ENCODE data around the gene TXNDC16. TPM values are rescaled to one million over a fixed set of nuclear protein-coding genes. Genes with fewer than 3 reads are reported as not detected.

Gene TXNDC16
- total and polyA plus RNA-seq, 9 of the 15 experiments (the other 6 are each of a cell fraction or from before 2014, with no cell fraction given): 1.8 to 6.2 (median 4.9) TPM

DNA sequence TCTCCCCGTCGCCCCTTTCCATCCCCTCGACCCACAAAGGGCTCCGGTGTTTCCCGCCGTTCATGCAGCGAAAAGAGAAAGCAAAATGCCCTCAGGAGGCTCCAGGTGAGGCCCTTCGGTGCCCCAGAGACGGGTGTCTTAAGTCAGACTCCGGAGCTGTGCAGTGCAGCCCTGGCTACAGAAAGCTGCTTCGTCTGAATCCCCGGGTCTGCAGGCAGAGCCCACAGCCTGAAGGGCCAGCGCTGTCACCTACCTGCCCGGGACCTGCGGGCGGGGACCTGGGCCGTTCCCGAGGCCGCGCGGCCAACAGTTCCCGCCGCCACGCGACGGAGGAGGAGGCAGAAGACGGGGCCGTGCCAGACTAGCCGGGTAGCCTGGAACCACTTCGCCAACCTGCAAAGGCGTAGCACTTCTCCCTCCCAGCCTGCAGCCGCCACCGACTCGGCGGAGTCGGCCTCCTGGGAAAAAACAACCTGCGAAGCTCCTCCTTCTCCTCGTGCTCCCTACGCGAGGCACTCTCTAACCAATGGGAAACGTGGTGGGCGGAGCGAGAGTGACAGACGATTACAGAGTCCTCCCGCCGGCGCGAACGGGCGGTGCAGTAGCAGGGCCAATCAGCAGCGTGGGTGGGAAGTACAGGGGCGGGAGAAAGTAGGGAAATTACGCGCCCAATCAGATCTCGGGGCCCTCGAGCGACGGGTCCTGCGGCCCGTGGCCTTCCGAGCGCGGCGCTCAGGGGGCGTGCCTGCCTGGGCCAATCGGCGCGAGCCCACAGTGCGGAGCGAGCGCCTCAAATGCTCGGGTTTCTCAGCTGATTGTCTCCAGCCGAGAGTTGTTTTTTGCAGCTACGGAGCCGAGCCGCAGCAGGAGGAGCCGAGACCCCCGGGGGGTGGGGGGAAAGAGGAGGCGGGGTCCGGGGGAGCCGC, at the start of gene TXNDC16, which contains the start of gene GPR137C (continued):
- no peak for TF ChIP-seq TFE3 (CRISPR knock-in tag; IDR thresholded peaks at IDR 0.05)
- TF ChIP-seq, protein P1, sequence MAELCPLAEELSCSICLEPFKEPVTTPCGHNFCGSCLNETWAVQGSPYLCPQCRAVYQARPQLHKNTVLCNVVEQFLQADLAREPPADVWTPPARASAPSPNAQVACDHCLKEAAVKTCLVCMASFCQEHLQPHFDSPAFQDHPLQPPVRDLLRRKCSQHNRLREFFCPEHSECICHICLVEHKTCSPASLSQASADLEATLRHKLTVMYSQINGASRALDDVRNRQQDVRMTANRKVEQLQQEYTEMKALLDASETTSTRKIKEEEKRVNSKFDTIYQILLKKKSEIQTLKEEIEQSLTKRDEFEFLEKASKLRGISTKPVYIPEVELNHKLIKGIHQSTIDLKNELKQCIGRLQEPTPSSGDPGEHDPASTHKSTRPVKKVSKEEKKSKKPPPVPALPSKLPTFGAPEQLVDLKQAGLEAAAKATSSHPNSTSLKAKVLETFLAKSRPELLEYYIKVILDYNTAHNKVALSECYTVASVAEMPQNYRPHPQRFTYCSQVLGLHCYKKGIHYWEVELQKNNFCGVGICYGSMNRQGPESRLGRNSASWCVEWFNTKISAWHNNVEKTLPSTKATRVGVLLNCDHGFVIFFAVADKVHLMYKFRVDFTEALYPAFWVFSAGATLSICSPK (IDR thresholded peaks at IDR 0.05; ENCODE audit: borderline replicate concordance): no peak
- TF ChIP-seq ASH1L (IDR thresholded peaks at IDR 0.05; ENCODE audit: borderline replicate concordance, low read depth, partially characterized antibody): peak; percentile 88
- TF ChIP-seq NFATC3 (IDR thresholded peaks at IDR 0.05): no peak
- TF ChIP-seq, protein P2, sequence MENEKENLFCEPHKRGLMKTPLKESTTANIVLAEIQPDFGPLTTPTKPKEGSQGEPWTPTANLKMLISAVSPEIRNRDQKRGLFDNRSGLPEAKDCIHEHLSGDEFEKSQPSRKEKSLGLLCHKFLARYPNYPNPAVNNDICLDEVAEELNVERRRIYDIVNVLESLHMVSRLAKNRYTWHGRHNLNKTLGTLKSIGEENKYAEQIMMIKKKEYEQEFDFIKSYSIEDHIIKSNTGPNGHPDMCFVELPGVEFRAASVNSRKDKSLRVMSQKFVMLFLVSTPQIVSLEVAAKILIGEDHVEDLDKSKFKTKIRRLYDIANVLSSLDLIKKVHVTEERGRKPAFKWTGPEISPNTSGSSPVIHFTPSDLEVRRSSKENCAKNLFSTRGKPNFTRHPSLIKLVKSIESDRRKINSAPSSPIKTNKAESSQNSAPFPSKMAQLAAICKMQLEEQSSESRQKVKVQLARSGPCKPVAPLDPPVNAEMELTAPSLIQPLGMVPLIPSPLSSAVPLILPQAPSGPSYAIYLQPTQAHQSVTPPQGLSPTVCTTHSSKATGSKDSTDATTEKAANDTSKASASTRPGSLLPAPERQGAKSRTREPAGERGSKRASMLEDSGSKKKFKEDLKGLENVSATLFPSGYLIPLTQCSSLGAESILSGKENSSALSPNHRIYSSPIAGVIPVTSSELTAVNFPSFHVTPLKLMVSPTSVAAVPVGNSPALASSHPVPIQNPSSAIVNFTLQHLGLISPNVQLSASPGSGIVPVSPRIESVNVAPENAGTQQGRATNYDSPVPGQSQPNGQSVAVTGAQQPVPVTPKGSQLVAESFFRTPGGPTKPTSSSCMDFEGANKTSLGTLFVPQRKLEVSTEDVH (IDR thresholded peaks at IDR 0.05; ENCODE audit: low read depth, partially characterized antibody): peak; percentile 85
- peak; percentile 79 for TF ChIP-seq POLR2A (conservative IDR thresholded peaks at IDR 0.05)
- no peak for TF ChIP-seq EZH2 (IDR thresholded peaks at IDR 0.05; ENCODE audit: borderline replicate concordance, low read depth, low read length)
- peak in 1 of 3 experiments; percentile 12 for TF ChIP-seq YY1 (IDR thresholded peaks at IDR 0.05; ENCODE audit: borderline replicate concordance in 1 of 3, control insufficient read depth in 1 of 3, extremely low read depth in 1 of 3, insufficient read depth in 3 of 3, insufficient read length in 1 of 3, insufficient replicate concordance in 2 of 3, low read depth in 1 of 3, low read length in 2 of 3)
- TF ChIP-seq, protein P3, sequence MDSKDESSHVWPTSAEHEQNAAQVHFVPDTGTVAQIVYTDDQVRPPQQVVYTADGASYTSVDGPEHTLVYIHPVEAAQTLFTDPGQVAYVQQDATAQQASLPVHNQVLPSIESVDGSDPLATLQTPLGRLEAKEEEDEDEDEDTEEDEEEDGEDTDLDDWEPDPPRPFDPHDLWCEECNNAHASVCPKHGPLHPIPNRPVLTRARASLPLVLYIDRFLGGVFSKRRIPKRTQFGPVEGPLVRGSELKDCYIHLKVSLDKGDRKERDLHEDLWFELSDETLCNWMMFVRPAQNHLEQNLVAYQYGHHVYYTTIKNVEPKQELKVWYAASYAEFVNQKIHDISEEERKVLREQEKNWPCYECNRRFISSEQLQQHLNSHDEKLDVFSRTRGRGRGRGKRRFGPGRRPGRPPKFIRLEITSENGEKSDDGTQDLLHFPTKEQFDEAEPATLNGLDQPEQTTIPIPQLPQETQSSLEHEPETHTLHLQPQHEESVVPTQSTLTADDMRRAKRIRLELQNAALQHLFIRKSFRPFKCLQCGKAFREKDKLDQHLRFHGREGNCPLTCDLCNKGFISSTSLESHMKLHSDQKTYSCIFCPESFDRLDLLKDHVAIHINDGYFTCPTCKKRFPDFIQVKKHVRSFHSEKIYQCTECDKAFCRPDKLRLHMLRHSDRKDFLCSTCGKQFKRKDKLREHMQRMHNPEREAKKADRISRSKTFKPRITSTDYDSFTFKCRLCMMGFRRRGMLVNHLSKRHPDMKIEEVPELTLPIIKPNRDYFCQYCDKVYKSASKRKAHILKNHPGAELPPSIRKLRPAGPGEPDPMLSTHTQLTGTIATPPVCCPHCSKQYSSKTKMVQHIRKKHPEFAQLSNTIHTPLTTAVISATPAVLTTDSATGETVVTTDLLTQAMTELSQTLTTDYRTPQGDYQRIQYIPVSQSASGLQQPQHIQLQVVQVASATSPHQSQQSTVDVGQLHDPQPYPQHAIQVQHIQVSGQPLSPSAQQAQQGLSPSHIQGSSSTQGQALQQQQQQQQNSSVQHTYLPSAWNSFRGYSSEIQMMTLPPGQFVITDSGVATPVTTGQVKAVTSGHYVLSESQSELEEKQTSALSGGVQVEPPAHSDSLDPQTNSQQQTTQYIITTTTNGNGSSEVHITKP (IDR thresholded peaks at IDR 0.05; ENCODE audit: partially characterized antibody): no peak
- TF ChIP-seq DACH1 (IDR thresholded peaks at IDR 0.05; ENCODE audit: partially characterized antibody): peak; percentile 16
- peak; percentile 87 for TF ChIP-seq POLR2G (IDR thresholded peaks at IDR 0.05; ENCODE audit: low read depth, low read length)
- no peak for TF ChIP-seq ZNF561 (CRISPR knock-in tag; conservative IDR thresholded peaks at IDR 0.05)
- TF ChIP-seq FOS (IDR thresholded peaks at IDR 0.05; ENCODE audit: extremely low read depth, insufficient read length): peak; percentile 91
- TF ChIP-seq ARID1B (IDR thresholded peaks at IDR 0.05): no peak
- peak; percentile 98 for TF ChIP-seq RBM25 (IDR thresholded peaks at IDR 0.05; ENCODE audit: low read depth, low read length, severe bottlenecking)

All from K562 (cell line).